DMS114 treated with DMSO at 0.1 percent for 48 hours (cell line): ENCODE measurements around the gene INPP4B.
"Not testable (repeated sequence)": the region's sequence is repeated elsewhere in the genome, so short reads cannot be mapped to it uniquely, and the experiment has no call there.

Experiments used
- DNase-seq: peaks from one replicate; lab custom pipeline; 2025; ENCODE audit not compliant: unreplicated experiment; lab: John Stamatoyannopoulos, UW

The INPP4B gene

DNA sequence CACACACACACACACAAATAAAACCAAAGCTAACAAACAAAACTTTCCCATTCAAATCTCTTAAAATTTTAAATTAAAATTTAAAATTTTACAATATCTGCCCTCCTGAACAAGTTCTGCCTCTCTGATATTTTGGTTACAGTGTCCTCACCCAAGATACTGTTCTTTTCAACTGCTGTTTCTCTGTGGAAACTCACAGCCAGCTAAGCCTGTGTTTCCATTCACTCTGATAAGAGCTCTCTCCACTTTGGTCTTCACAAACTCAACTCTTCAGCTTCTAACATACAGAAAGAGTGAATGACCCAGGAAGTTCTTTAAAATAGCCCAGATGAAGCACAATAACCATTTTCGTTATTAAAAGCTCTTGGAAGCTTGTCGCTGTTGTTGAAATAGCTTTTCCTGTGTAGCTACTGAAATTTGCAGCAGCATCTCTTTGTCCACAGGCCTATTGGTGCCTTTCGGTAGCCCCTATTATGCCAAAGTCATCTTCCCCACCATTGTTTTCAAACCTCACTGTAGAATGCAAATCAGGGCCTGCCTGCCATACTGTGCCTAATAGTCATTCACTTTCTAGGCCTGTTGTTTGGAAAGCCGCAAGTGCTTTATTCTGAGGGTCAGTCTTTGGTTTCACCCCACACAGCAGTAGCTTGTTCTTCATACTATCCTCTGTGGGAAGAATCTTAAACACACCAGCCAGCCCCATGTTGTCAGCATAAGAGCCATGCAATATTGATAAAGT, 19.4 kb downstream of the INPP4B start:
- DNase-seq, result no peak

DNA sequence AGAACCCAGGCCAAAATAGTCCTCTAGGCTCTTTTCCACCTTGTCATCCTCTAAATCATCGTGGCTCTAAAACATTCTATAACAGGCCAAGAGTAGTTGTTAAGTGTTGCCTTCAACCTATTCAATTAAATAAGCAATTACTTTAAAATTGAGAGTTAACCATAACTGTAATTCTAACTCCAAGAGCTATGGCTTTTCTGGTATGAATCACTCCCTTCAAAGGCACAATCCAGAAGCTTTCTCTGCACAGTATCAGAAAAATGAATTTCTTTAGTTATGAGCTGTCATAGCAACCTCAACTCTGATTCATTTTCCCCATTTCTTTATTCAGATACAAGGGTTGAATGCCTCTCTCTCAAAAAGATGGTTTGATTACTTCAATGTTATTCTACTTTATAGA, 21.7 kb downstream of the INPP4B start:
- no peak for DNase-seq

GRCh38 chr4:142823796-142824195, 22.3 kb downstream of the INPP4B start:
- DNase-seq, result no peak

DNA sequence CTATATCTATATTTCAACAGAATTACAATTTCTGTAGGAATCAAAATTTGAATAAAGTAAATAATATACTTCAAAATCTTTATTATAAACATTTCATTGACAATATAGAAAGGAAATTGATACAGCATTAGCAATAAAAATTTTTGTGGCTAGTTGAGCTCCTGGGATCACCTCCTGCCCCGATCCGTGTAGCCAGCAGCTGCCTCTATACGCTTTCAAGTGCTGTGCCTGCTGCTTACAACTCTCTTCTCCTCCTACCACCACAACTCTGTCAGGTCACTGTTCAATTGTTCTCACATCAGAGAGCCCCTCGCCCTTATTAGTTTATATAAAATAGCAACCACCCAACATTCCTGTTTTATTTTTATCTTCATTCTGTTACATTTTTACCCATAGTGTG, 27.6 kb downstream of the INPP4B start:
- DNase-seq, result no peak

DNA sequence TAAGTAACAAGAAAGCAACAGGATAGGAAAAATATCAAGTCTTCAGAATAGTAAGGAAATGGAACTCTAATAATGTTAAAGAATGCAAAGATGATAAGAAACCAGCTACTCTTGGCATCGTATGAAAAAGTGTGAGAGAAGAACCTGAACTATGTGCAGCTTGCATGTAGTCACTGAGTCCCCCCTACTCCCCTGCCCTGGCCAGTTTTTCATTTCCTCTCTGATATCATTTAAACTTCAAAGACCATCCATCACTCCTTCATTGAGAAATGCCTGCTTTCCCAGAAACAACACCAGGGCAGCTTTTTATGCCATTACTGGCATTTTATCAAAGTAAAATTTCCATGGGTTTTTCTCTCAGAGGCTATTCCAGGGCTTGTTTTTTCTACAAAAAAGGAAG, 28.1 kb downstream of the INPP4B start:
- DNase-seq, result no peak

DNA sequence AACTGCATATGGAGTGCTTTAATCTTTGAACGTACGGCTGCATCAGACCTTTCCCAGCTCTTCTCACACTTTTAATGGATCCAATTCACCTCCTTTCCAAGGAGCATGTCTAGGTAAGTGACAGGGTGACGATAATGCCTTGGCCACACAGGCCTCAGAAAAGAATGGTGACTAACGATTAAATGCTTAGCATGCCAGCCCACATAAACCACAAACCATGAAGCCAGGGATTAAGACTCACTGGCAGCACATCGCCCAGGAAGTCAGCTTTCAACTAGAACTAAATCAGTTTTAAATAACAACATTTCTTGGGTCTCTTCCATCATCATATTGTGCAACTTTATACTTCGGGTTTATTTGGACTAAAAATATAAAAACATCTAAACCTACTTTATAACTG, 28.7 kb downstream of the INPP4B start:
- no peak for DNase-seq

- DNase-seq, result no peak
Observed at GRCh38 chr4:142815834-142816233, 30.3 kb downstream of the INPP4B start.

GRCh38 chr4:142813388-142813787, 32.7 kb downstream of the INPP4B start:
- DNase-seq, result no peak

- no peak for DNase-seq
Observed at GRCh38 chr4:142812091-142812490, 34.0 kb downstream of the INPP4B start.

- no peak for DNase-seq
Observed at GRCh38 chr4:142811034-142811433, 35.1 kb downstream of the INPP4B start.

GRCh38 chr4:142809559-142809958, 36.5 kb downstream of the INPP4B start:
- DNase-seq, result no peak

DNA sequence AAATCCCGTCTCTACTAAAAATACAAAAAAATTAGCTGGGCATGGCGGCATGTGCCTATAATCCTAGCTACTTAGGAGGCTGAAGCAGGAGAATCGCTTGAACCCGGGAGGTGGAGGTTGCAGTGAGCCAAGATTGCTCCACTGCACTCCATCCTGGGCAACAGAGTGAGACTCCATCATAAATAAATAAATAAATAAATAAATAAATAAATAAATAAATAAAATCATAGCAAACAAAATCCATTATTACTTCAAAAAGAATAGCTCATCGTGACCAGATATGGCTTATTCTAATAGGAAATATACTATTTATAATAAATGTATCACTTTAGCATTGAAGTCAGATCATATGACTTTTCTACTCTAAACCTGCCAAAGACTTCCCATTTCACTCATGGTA, 42.2 kb downstream of the INPP4B start:
- DNase-seq, result not testable (repeated sequence)

GRCh38 chr4:142801966-142802365, 44.1 kb downstream of the INPP4B start:
- no peak for DNase-seq

GRCh38 chr4:142781114-142781513, 65.0 kb downstream of the INPP4B start:
- DNase-seq, result no peak

DNA sequence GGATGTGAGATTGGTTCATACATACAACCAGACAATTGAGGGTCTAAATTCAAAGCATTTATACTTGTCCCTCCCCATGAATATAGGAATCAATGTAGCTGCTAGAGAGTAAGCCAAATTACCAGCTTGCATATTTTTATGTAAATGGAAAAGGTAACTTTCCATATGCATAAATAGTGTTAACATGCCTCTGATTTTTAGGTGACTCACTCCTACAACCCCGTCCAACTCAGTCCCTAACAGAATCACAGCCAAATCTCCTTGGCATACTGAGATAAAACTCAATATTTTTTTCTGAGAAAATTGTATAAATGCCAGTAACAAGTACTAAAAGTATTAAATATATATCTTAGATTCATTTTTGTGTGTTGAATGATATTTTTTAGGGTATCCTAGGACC, 67.2 kb downstream of the INPP4B start:
- DNase-seq, result no peak

DNA sequence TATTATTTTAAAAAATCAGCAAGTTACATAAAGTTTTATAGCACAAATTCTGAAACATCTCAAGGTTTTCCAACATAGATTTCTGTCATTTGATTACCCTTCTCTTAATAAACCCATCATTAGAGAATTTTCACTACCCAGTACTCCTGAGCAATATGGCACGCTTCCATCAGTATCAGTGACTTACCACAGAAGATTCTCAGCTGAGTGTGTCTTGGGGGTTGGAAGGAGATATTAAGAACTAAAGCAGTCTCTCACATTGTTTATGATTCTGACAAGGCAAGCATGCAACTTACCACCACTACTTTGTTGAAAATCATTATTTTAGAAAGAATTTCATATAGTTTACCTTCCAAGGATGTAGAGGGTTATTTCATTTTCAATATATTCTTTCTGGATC, 67.7 kb downstream of the INPP4B start:
- no peak for DNase-seq

DNA sequence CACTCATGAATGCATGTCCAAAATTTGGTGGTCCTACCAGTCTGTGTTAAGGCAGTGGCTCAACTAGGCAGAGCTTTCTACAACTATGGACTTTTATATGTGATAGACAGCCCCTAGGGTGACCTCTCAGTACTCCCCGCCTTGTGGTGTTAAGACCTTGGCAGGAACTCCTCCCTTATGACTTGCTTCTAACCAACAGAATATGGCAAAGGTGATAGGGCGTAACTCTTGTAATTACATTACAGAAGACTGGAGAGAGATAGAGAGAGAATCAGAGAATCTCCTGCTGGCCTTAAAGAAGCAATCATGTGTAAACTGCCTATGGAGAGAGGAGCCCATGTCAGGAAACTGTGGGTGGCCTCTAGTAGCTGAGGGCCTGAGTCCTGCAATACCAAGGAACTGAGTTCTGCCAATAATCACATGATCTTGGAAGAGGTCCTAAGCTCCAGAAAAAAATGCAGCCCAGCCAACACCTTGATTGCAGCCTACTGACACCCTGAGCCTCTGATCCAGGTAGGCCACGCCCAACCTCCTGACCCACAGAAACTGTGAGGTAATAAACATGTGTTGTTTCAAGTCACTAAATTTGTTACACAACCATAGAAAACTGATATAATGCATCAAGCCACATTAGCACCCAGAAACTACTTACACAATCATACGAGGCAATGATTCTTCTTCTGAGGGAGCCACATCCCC, 68.9 kb downstream of the INPP4B start:
- DNase-seq, result no peak

DNA sequence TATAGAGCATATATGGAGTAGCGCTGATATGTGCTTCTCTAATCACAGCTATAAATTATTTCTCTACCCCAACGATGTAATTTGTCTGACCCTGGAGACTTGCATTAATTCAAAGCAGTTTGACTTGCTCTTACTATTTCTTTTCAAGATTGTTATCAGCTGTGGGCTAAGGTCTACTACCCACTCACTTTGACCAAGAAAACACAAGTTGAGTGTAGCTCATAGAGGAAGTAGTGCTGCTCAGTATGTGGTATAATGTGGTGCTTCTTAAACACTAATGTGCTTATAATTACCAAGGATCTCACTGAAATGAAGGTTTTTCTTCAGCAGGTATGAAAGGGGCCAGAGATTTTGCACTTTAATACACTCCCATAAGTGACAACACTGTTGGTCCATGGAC, 70.1 kb downstream of the INPP4B start:
- DNase-seq, result no peak

DNA sequence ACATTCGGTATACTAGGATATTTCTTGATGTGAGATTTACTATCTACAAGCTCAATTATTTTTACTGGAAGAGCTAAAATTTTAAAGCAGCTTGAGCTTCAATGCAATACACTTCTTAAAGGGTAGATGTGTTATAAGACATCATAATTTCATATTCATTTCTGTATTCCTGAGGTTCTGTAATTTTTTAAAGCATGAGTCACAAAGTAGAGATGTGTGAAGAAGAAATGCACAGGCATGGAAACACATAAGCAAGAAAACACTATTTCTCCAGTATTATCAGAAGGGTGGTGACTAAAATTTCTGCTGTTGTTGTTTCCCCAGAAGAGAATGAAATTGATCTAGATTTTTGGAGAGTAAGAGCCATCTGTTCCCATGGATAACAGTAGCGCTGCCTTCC, 72.6 kb downstream of the INPP4B start:
- no peak for DNase-seq

GRCh38 chr4:142762280-142762679, 83.8 kb downstream of the INPP4B start:
- DNase-seq, result no peak

DNA sequence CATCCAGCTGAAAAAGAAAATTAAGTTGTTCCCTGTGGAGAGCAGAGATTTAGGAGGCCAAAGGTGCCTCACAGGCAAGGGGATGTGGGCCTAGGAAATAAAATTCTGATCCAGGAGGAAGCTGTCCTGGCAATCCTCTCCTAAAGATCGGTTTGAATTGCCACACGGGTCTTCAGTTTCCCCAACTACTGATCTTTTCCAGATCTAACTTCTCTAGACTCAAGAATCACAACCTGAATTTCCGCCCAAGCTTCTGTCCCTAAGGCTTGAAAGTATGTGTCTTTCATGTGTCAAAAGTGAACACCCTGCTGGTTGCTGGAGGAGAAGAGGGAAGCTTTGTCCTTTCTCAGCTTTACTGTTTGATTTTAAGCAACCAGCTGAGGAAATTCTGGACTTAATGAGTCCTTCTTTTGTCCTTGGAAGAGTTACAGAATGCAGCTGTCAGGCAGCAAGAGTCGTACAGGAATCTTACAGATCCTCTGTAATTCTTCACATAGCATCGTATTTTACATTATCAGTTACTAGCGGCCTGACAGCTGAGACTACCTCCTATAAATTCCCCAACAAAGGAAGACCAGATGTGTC, 93.8 kb downstream of the INPP4B start:
- no peak for DNase-seq

DNA sequence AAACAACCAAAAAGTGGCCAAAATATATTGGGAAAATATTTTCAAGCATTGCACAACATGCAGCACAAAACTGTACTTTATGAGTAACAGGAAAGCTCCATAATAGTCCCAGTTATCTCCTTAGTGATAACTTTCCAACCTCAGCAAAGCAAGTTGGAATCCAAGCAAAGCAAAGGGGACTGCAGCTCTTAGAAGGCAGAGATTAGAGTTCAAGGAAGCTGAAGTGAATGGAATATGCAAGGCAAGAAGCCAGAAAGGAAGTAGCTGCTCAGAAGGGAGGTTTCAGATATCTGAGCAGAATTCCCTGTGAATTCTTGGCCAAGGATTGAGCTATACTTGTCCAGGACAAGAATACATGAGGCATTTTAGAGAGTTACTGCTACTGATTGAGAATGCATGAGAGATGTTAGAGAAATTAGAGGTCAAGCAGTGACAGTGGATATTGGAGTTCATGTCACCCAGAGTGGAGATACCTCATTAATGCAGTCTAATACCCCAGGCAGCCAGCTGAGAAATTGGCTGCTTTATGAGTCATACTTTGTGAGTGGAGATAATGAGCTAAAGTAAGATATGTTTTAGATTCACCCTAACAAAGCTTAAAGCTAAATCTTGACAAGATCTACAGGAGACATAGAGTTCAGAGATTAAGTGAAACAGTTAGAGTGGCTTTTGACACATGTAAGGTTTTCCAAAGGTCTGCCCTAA, 102.8 kb downstream of the INPP4B start:
- DNase-seq, result no peak
